ENCODE results near the gene C14orf119.

GRCh38 chr14:23124337-23124954, 29.1 kb downstream of the C14orf119 start:
- no peak for TF ChIP-seq POLR2AphosphoS5 (IDR thresholded peaks at IDR 0.05)
- TF ChIP-seq CTCF (IDR thresholded peaks at IDR 0.05): no peak
- no peak for TF ChIP-seq POLR2A (IDR thresholded peaks at IDR 0.05)

Data from prostate gland (tissue), 2 donors.